Mesenchymal stem cell (in vitro differentiated cells and primary cell): Measurements from ENCODE around the gene PCDHGB4.
"Not testable (repeated sequence)": the region's sequence is repeated elsewhere in the genome, so short reads cannot be mapped to it uniquely, and the experiment has no call there.

Experiments used
- DNase-seq: peaks from one replicate; pipeline ENCODE4 v3.0.0-alpha.2; 2013
- H2AFZ ChIP-seq: one replicate; pipeline ENCODE4 v1.6.1; 2013; ENCODE audit warnings: low read depth, mild to moderate bottlenecking, control low read depth, inconsistent platforms, low read length, moderate library complexity
- H2AK5ac ChIP-seq: 2 replicates; pipeline ENCODE4 v1.6.1; 2013; ENCODE audit warnings: low read length, moderate library complexity, mild to moderate bottlenecking, inconsistent platforms; ENCODE audit not compliant: severe bottlenecking
- H2BK120ac ChIP-seq: one replicate; pipeline ENCODE4 v1.6.1; 2013; ENCODE audit warnings: low read depth, mild to moderate bottlenecking, inconsistent platforms, low read length, moderate library complexity
- H2BK12ac ChIP-seq, 2 experiments: one replicate each; pipeline ENCODE4 v1.6.1; 2013; ENCODE audit warnings: inconsistent platforms in 2 of 2, low read length in 2 of 2, mild to moderate bottlenecking in 2 of 2, moderate library complexity in 2 of 2, control low read depth in 1 of 2
- H2BK15ac ChIP-seq: one replicate; pipeline ENCODE4 v1.6.1; 2013; ENCODE audit warnings: mild to moderate bottlenecking, low read depth, inconsistent platforms; ENCODE audit not compliant: poor library complexity, severe bottlenecking
- H2BK5ac ChIP-seq: 2 replicates; pipeline ENCODE4 v1.6.1; 2013; ENCODE audit warnings: low read depth, mild to moderate bottlenecking, low read length, control low read depth, inconsistent platforms; ENCODE audit not compliant: poor library complexity, severe bottlenecking
- H3K14ac ChIP-seq, 2 experiments: one replicate each; pipeline ENCODE4 v1.6.1; 2013; ENCODE audit warnings: inconsistent platforms in 2 of 2, low read length in 2 of 2, control low read depth in 1 of 2, mild to moderate bottlenecking in 1 of 2, moderate library complexity in 1 of 2
- H3K18ac ChIP-seq, 2 experiments: one replicate each; pipeline ENCODE4 v1.6.1; 2013; ENCODE audit warnings: inconsistent platforms in 2 of 2, low read length in 2 of 2, control low read depth in 1 of 2, low read depth in 1 of 2, mild to moderate bottlenecking in 1 of 2
- H3K23ac ChIP-seq, 2 experiments: one replicate each; pipeline ENCODE4 v1.6.1; 2013; ENCODE audit warnings: inconsistent platforms in 2 of 2, low read length in 2 of 2, mild to moderate bottlenecking in 2 of 2, moderate library complexity in 2 of 2, control low read depth in 1 of 2
- H3K27ac ChIP-seq: 2 replicates; pipeline ENCODE4 v1.5.1; 2013; ENCODE audit warnings: mild to moderate bottlenecking, moderate library complexity, low read length, control low read depth, inconsistent platforms; ENCODE audit not compliant: poor library complexity, severe bottlenecking
- H3K27me3 ChIP-seq, 2 experiments: 2 replicates each; pipeline versions ENCODE4 v1.6.1 to v1.7.0; 2013; ENCODE audit warnings: low read length in 2 of 2, mild to moderate bottlenecking in 2 of 2, moderate library complexity in 2 of 2, control low read depth in 1 of 2, inconsistent platforms in 1 of 2; ENCODE audit not compliant: control insufficient read depth in 1 of 2, insufficient read depth in 1 of 2
- H3K36me3 ChIP-seq, 2 experiments: 2 replicates each; pipeline versions ENCODE4 v1.6.1 to v1.7.0; 2013; ENCODE audit warnings: low read length in 2 of 2, control low read depth in 1 of 2, inconsistent platforms in 1 of 2, low read depth in 1 of 2, mild to moderate bottlenecking in 1 of 2; ENCODE audit not compliant: insufficient read depth in 2 of 2, control insufficient read depth in 1 of 2
- H3K4ac ChIP-seq, 2 experiments: one replicate each; pipeline ENCODE4 v1.6.1; 2013; ENCODE audit warnings: inconsistent platforms in 2 of 2, low read length in 2 of 2, mild to moderate bottlenecking in 2 of 2, moderate library complexity in 2 of 2, control low read depth in 1 of 2, low read depth in 1 of 2
- H3K4me1 ChIP-seq: 2 replicates; pipeline ENCODE4 v1.6.1; 2013; ENCODE audit warnings: low read depth, low read length, control low read depth; ENCODE audit not compliant: control insufficient read depth, insufficient read depth
- H3K4me2 ChIP-seq: 2 replicates; pipeline ENCODE4 v1.6.1; 2013; ENCODE audit warnings: low read length, mild to moderate bottlenecking, inconsistent platforms; ENCODE audit not compliant: poor library complexity, severe bottlenecking
- H3K4me3 ChIP-seq, 2 experiments: 2 replicates each; pipeline versions ENCODE4 v1.5.1 to v1.7.0; 2013; ENCODE audit warnings: low read length in 2 of 2, mild to moderate bottlenecking in 2 of 2, control low read depth in 1 of 2, low read depth in 1 of 2; ENCODE audit not compliant: insufficient read depth in 1 of 2
- H3K79me1 ChIP-seq: replicated peaks from 2 replicates; pipeline ENCODE4 v1.6.1; 2013; ENCODE audit warnings: mild to moderate bottlenecking, control low read depth, low read length, inconsistent platforms; ENCODE audit not compliant: poor library complexity, severe bottlenecking
- H3K9ac ChIP-seq: 2 replicates; pipeline ENCODE4 v1.7.0; 2013; ENCODE audit warnings: mild to moderate bottlenecking, low read length, moderate library complexity
- H3K9me3 ChIP-seq: 2 replicates; pipeline ENCODE4 v1.7.0; 2013; ENCODE audit warnings: mild to moderate bottlenecking, low read length; ENCODE audit not compliant: control insufficient read depth
- H4K8ac ChIP-seq: one replicate; pipeline ENCODE4 v1.6.1; 2013; ENCODE audit warnings: inconsistent platforms, mild to moderate bottlenecking, low read length, moderate library complexity
- H4K91ac ChIP-seq: one replicate; pipeline ENCODE4 v1.6.1; 2013; ENCODE audit warnings: mild to moderate bottlenecking, low read length, inconsistent platforms
- WGBS: methylation state at CpG from one replicate; pipeline ENCODE4 v1.1.7; 2013; ENCODE audit warnings: mixed read lengths; 5-methylcytosine and 5-hydroxymethylcytosine counted together

The PCDHGB4 gene

GRCh38 chr5:141432308-141432707 lies 44.8 kb downstream of the PCDHGB4 start:
- H3K4me1 ChIP-seq, H2BK120ac ChIP-seq, H3K27ac ChIP-seq, H3K23ac ChIP-seq, H3K27me3 ChIP-seq, H3K4ac ChIP-seq, H2AFZ ChIP-seq, H4K8ac ChIP-seq, DNase-seq, H3K18ac ChIP-seq, H2BK5ac ChIP-seq, H2BK12ac ChIP-seq, H3K14ac ChIP-seq, H2AK5ac ChIP-seq, H2BK15ac ChIP-seq, H3K9ac ChIP-seq, H3K4me2 ChIP-seq, H4K91ac ChIP-seq: not testable (repeated sequence)
- Histone ChIP-seq H3K4me3 (peak overlapping the region in 1 of 2 experiments; percentile 80), H3K9me3 (peaks cover 21% of the 10 kb centered on the region), H3K79me1 (peaks cover 14% of the 10 kb centered on the region), H3K36me3 (peaks cover 9 to 28% of the 10 kb centered on the region in 2 experiments)
- 98% methylated on average over 23 of the region's 38 CpGs for WGBS

GRCh38 chr5:141432726-141433125 lies 45.2 kb downstream of the PCDHGB4 start:
- H4K91ac ChIP-seq, H3K27ac ChIP-seq, H2BK12ac ChIP-seq, H2BK5ac ChIP-seq, H3K4me2 ChIP-seq, H3K23ac ChIP-seq, H2BK120ac ChIP-seq, H3K4ac ChIP-seq, H3K18ac ChIP-seq, H3K27me3 ChIP-seq, H2AK5ac ChIP-seq, H2BK15ac ChIP-seq, H3K4me1 ChIP-seq, H2AFZ ChIP-seq, H3K9ac ChIP-seq, DNase-seq, H3K14ac ChIP-seq, H4K8ac ChIP-seq: not testable (repeated sequence)
- Histone ChIP-seq H3K4me3 (peak overlapping the region in 1 of 2 experiments; percentile 80), H3K9me3 (peaks cover 17% of the 10 kb centered on the region), H3K79me1 (peaks cover 10% of the 10 kb centered on the region), H3K36me3 (peaks cover 6 to 23% of the 10 kb centered on the region in 2 experiments)
- 98% methylated on average over 27 of the region's 29 CpGs for WGBS

- H3K4me2 ChIP-seq, result no peak overlapping the region
- H4K8ac ChIP-seq, result no peak overlapping the region
- no peak overlapping the region for H3K4ac ChIP-seq
- no peaks in the 10 kb centered on the region for H3K4me1 ChIP-seq
- no peak overlapping the region for H3K14ac ChIP-seq
- no peak for DNase-seq
- no peak overlapping the region for H3K27ac ChIP-seq
- no peak overlapping the region for H3K23ac ChIP-seq
- no peak overlapping the region for H2AFZ ChIP-seq
- no peak overlapping the region for H2BK5ac ChIP-seq
- H4K91ac ChIP-seq, result no peak overlapping the region
- peaks cover 0 to 18% of the 10 kb centered on the region in 2 experiments for H3K36me3 ChIP-seq
- no peaks in the 10 kb centered on the region for H3K27me3 ChIP-seq
- no peak overlapping the region for H3K9ac ChIP-seq
- H2BK12ac ChIP-seq, result no peak overlapping the region
- H3K9me3 ChIP-seq, result peaks cover 11% of the 10 kb centered on the region
- no peak overlapping the region for H2BK120ac ChIP-seq
- 95% methylated on average over 2 of the region's 2 CpGs for WGBS
- H3K4me3 ChIP-seq, result peak overlapping the region in 1 of 2 experiments; percentile 56
- peaks cover 9% of the 10 kb centered on the region for H3K79me1 ChIP-seq
- no peak overlapping the region for H2AK5ac ChIP-seq
- no peak overlapping the region for H2BK15ac ChIP-seq
- no peak overlapping the region for H3K18ac ChIP-seq
Measured at GRCh38 chr5:141434006-141434405, 46.5 kb downstream of the PCDHGB4 start.

GRCh38 chr5:141437221-141437620 lies 49.7 kb downstream of the PCDHGB4 start:
- no peak for DNase-seq
- Histone ChIP-seq H2AFZ (no peak overlapping the region), H3K9me3 (peaks cover 8% of the 10 kb centered on the region), H4K91ac (no peak overlapping the region), H3K4ac (no peak overlapping the region), H2BK120ac (no peak overlapping the region), H4K8ac (no peak overlapping the region), H3K36me3 (peaks cover 7 to 12% of the 10 kb centered on the region in 2 experiments), H3K4me2 (no peak overlapping the region), H2AK5ac (no peak overlapping the region), H3K79me1 (peaks cover 17% of the 10 kb centered on the region), H3K4me3 (no peak overlapping the region), H3K23ac (no peak overlapping the region), H3K27me3 (no peaks in the 10 kb centered on the region), H2BK12ac (no peak overlapping the region), H2BK5ac (no peak overlapping the region), H3K4me1 (peaks cover 5% of the 10 kb centered on the region), H3K27ac (no peak overlapping the region), H3K9ac (no peak overlapping the region), H2BK15ac (no peak overlapping the region), H3K14ac (no peak overlapping the region), H3K18ac (no peak overlapping the region)
- no CpG with 5 or more reads among the region's 2 CpGs for WGBS
